K562 (cell line): ENCODE results near the gene FBN1. TPM values are rescaled to one million over a fixed set of nuclear protein-coding genes. Genes with fewer than 3 reads are reported as not detected.

Experiments
- ATF6 ChIP-seq: sonication (generic); formaldehyde crosslinking; IDR thresholded peaks from 2 replicates; pipeline ENCODE4 v1.4.0; 2020; ENCODE audit warnings: mild to moderate bottlenecking, missing genetic modification reagents
- COPS2 ChIP-seq: fragments of 450-650 bp; conservative IDR thresholded peaks from 2 replicates; pipeline ENCODE4 v1.6.1; 2016; ENCODE audit warnings: mild to moderate bottlenecking, moderate library complexity
- FOXO4 ChIP-seq: fragments of 450-650 bp; formaldehyde crosslinking; IDR thresholded peaks from 2 replicates; pipeline ENCODE4 v1.4.0; 2020; ENCODE audit warnings: mild to moderate bottlenecking, moderate library complexity
- GTF3C2 ChIP-seq: IDR thresholded peaks from 3 replicates; pipeline ENCODE4 v1.6.1; 2011; ENCODE audit warnings: borderline replicate concordance, mild to moderate bottlenecking, moderate library complexity; ENCODE audit not compliant: insufficient read length; ENCODE audit errors: extremely low read depth
- KLF6 ChIP-seq: fragments of 250-450 bp; sonication (Bioruptor Pico); IDR thresholded peaks from 2 replicates; pipeline ENCODE4 v1.4.0; 2020; ENCODE audit warnings: mild to moderate bottlenecking, moderate library complexity, borderline replicate concordance
- MBD2 ChIP-seq: sonication (generic); IDR thresholded peaks from 2 replicates; pipeline ENCODE4 v1.6.1; 2016; ENCODE audit warnings: low read depth, borderline replicate concordance
- MXD1 ChIP-seq: fragments of 250-450 bp; sonication (Bioruptor Pico); IDR thresholded peaks from 2 replicates; pipeline ENCODE4 v1.8.0; 2021; ENCODE audit warnings: borderline replicate concordance, mild to moderate bottlenecking, moderate library complexity; ENCODE audit not compliant: poor library complexity, severe bottlenecking
- NR2C1 ChIP-seq, 2 experiments: fragments of 450-650 bp; IDR thresholded peaks; 2 replicates each; pipeline ENCODE4 v1.6.1; 2017; ENCODE audit warnings: mild to moderate bottlenecking in 2 of 2, antibody characterized with exemption in 1 of 2, inconsistent platforms in 1 of 2, missing compliant biosample characterization in 1 of 2, missing genetic modification characterization in 1 of 2
- PCBP2 ChIP-seq: fragments of 200-400 bp; formaldehyde crosslinking; IDR thresholded peaks from 2 replicates; pipeline ENCODE4 v1.6.1; 2018; ENCODE audit warnings: low read length, low read depth, mild to moderate bottlenecking, moderate library complexity; ENCODE audit not compliant: poor library complexity, severe bottlenecking
- PHB ChIP-seq: fragments of 250-450 bp; sonication (Bioruptor Pico); IDR thresholded peaks from 2 replicates; pipeline ENCODE4 v1.5.0; 2021
- RFX7 ChIP-seq: fragments of 250-450 bp; sonication (Bioruptor Pico); IDR thresholded peaks from 2 replicates; pipeline ENCODE4 v1.5.1; 2021; ENCODE audit warnings: mild to moderate bottlenecking
- SNRNP70 ChIP-seq: fragments of 200-400 bp; formaldehyde crosslinking; optimal IDR thresholded peaks from 2 replicates; pipeline ENCODE3; 2017; ENCODE audit warnings: low read depth, low read length
- STAG1 ChIP-seq: sonication (generic); formaldehyde crosslinking; IDR thresholded peaks from 2 replicates; pipeline ENCODE4 v1.5.0; 2020; ENCODE audit warnings: missing genetic modification reagents, borderline replicate concordance
- STAT5A ChIP-seq: IDR thresholded peaks from 2 replicates; pipeline ENCODE4 v1.6.1; 2012; ENCODE audit warnings: low read length, inconsistent platforms, borderline replicate concordance
- THRA ChIP-seq: fragments of 450-650 bp; IDR thresholded peaks from 2 replicates; pipeline ENCODE4 v1.6.1; 2017; ENCODE audit warnings: mild to moderate bottlenecking, moderate library complexity
- USF1 ChIP-seq: sonication (generic); formaldehyde crosslinking; IDR thresholded peaks from 2 replicates; pipeline ENCODE4 v1.9.0; 2022; ENCODE audit warnings: mild to moderate bottlenecking, missing genetic modification reagents
- ZNF431 ChIP-seq: sonication (generic); formaldehyde crosslinking; IDR thresholded peaks from 2 replicates; pipeline ENCODE4 v1.8.0; 2022; ENCODE audit warnings: mild to moderate bottlenecking, missing genetic modification reagents
- ZNF583 ChIP-seq: fragments of 250-450 bp; sonication (Bioruptor Pico); IDR thresholded peaks from 2 replicates; pipeline ENCODE4 v1.4.0; 2020
- polyA plus RNA-seq, 8 experiments: library from polyadenylated mRNA; depleted of rRNA in 4 of 8; stranded (reverse) in 5 of 8; unstranded in 3 of 8; fragments of >200 nt; fragmentation: Nextera tagmentation in 2 of 8; fragmentation: Illumina TruSeq in 1 of 8; extraction: Ambion mirVana in 2 of 8; extraction: Trizol in 1 of 8; gene quantifications; 2 replicates each; pipeline versions ENCODE4 v1.2.1 to v1.2.3, GENCODE V29; 2011 to 2014; ENCODE audit warnings: inconsistent platforms in 1 of 8, missing spikeins in 1 of 8
- total RNA-seq, 7 experiments: library from RNA; depleted of rRNA in 6 of 7; stranded (reverse); fragments of >200 nt in 6 of 7; fragmentation: Illumina TruSeq in 2 of 7; extraction: Trizol in 2 of 7; gene quantifications; 2 replicates each; pipeline versions ENCODE4 v1.2.1 to v1.2.3, GENCODE V29; 2011 to 2021; ENCODE audit warnings: low replicate concordance in 1 of 7

Gene FBN1
- total and polyA plus RNA-seq, 9 of the 15 experiments (the other 6 are each of a cell fraction or from before 2014, with no cell fraction given): 0.15 to 1.2 (median 0.60) TPM

- TF ChIP-seq THRA: no peak
- no peak for TF ChIP-seq STAG1 (CRISPR knock-in tag)
- no peak for TF ChIP-seq COPS2
- TF ChIP-seq USF1 (CRISPR knock-in tag): no peak
- TF ChIP-seq NR2C1 (IDR thresholded peaks at IDR 0.05): no peak
- TF ChIP-seq NR2C1 (tag; IDR thresholded peaks at IDR 0.05): no peak
- TF ChIP-seq RFX7 (CRISPR knock-in tag): no peak
- no peak for TF ChIP-seq ZNF431 (CRISPR knock-in tag)
- no peak for TF ChIP-seq ATF6 (CRISPR knock-in tag)
- no peak for TF ChIP-seq SNRNP70
- TF ChIP-seq FOXO4 (CRISPR knock-in tag): no peak
- peak; percentile 74; the same call in 1 of the 2 replicates for TF ChIP-seq STAT5A
- no peak for TF ChIP-seq MBD2
- TF ChIP-seq PHB (CRISPR knock-in tag): no peak
- TF ChIP-seq MXD1 (CRISPR knock-in tag): no peak
- TF ChIP-seq KLF6: no peak; the same call in 1 of the 2 replicates
- no peak for TF ChIP-seq GTF3C2
- TF ChIP-seq ZNF583 (CRISPR knock-in tag): no peak
- TF ChIP-seq PCBP2: no peak
Measured at GRCh38 chr15:48579945-48580671, 65.4 kb downstream of the FBN1 start (continued).
